Activated CD8-positive, alpha-beta memory T cell treated with anti-CD3 and anti-CD28 coated beads, Interleukin-2, amount 50 U/mL, for 24 hours (primary cell): ENCODE results near the gene KCNH4.
"Not testable (repeated sequence)": the region's sequence is repeated elsewhere in the genome, so short reads cannot be mapped to it uniquely, and the experiment has no call there.

Experiments used
- DNase-seq: peaks from one replicate; pipeline ENCODE4 v3.0.0-alpha.2; 2020; ENCODE audit errors: extremely low read depth

KCNH4 gene

GRCh38 chr17:42178817-42179216 lies 2.1 kb downstream of the KCNH4 start:
- no peak for DNase-seq

GRCh38 chr17:42177684-42178083 lies 3.3 kb downstream of the KCNH4 start:
- DNase-seq = no peak

GRCh38 chr17:42174126-42174783 lies 6.7 kb downstream of the KCNH4 start:
- DNase-seq = no peak

GRCh38 chr17:42171831-42172230 lies 9.1 kb downstream of the KCNH4 start:
- no peak for DNase-seq

- no peak for DNase-seq
Observed at GRCh38 chr17:42169351-42169750, 11.6 kb downstream of the KCNH4 start.

- no peak for DNase-seq
Observed at GRCh38 chr17:42167807-42168206, 13.1 kb downstream of the KCNH4 start.

- DNase-seq = no peak
Observed at GRCh38 chr17:42166196-42166763, 14.7 kb downstream of the KCNH4 start.

- no peak for DNase-seq
Observed at GRCh38 chr17:42165751-42166150, 15.2 kb downstream of the KCNH4 start.

- DNase-seq = no peak
Observed at GRCh38 chr17:42163696-42164407, 17.1 kb downstream of the KCNH4 start.

GRCh38 chr17:42163113-42163512 lies 17.8 kb downstream of the KCNH4 start:
- no peak for DNase-seq

GRCh38 chr17:42160531-42160910 lies 20.4 kb downstream of the KCNH4 start:
- DNase-seq = no peak

GRCh38 chr17:42159796-42160530 lies 21.0 kb downstream of the KCNH4 start:
- no peak for DNase-seq

- DNase-seq = no peak
Observed at GRCh38 chr17:42155614-42156045, 25.3 kb downstream of the KCNH4 start.

GRCh38 chr17:42153919-42154742 lies 26.8 kb downstream of the KCNH4 start:
- DNase-seq = no peak

- DNase-seq = no peak
Observed at GRCh38 chr17:42146911-42147607, 33.9 kb downstream of the KCNH4 start.

- DNase-seq = not testable (repeated sequence)
Observed at GRCh38 chr17:42143138-42143537, 37.8 kb downstream of the KCNH4 start.

- no peak for DNase-seq
Observed at GRCh38 chr17:42142371-42142896, 38.5 kb downstream of the KCNH4 start.

GRCh38 chr17:42141382-42141781 lies 39.6 kb downstream of the KCNH4 start:
- DNase-seq = no peak

- DNase-seq = not testable (repeated sequence)
Observed at GRCh38 chr17:42140690-42141089, 40.3 kb downstream of the KCNH4 start.

GRCh38 chr17:42138749-42139492 lies 42.0 kb downstream of the KCNH4 start:
- no peak for DNase-seq
